NCI-H2081 (cell line): ENCODE results near the gene MTOR.
A peak's percentile ranks its signal among the peaks of the same experiment; 100 is the strongest.

ENCODE experiments used
- DNase-seq, 2 experiments: peaks; one replicate each; lab custom pipeline; 2025; lab: John Stamatoyannopoulos, UW

Gene MTOR

DNA sequence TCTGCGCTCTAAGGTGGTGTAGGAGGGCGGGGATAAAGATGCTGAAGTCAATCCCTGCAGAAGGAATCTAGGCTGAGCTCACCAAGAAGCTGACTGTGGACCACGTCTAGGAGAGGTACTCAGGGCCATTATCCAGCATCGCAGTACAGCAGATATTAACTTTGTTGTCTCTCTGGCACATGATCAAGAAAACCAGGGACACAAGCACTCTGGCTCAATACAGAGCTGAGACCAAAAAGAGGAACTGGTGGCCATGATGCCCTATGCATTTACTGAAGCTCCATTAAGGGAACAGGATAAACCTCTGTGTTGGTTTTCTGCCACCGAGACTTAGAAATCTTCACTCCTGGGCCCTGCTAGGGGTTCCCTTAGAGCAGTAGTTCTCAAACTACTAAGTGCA lies 111.2 kb downstream of the MTOR start:
- DNase-seq, result no peak

DNA sequence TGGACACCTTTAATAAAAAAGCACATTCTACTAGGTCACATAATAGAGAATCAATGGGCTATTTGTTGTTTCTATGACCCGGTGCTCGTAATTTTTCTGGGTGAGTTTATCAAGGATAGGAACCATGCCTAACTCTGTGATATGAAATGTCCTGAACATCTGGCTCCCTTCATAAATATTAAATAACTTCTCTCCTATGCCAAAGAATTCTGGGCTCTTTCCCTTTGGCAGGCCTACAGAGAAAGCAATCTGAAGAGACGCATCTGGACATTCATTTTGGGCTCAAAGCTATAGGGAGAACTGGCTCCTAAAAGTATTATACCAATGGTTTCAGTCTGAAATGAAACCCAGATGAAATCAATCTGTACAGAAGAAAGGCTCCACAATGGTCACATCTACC lies 112.0 kb downstream of the MTOR start:
- no peak for DNase-seq

- DNase-seq, result peak in 1 of 2 experiments; percentile 51
Measured at GRCh38 chr1:11147197-11147770, 115.1 kb downstream of the MTOR start.

GRCh38 chr1:11145741-11146140 lies 116.6 kb downstream of the MTOR start:
- DNase-seq, result no peak

DNA sequence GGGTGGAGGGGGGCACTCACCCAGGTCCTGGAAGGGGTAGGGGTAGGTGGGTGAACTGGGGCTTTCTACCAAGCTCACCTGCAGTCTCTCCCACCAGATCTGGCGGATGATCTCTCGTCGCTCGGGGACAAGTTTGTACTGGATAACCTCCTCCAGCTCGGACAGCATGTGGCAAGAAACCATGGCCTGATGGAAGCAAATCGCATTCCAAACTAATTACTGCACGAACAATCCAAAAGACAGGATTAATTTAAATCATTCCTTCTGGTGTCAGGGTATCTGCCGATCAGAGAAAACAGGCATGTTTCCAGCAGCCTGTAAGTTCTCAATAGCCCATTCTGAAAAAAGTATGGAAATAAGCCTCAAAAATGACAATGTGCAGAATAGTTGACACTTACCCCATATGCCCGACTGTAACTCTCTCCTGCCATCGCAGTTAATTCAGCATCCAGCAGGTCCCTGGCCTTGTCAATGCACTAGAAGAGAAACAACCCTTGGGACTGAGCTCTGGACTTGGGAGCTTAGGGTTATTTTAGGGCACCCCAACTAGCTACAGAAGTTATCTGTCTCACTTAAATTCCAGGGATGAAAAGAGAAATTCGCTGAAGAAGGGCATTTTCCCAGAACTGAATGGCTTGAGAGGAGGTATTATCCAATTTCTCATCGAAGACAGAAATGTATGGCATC lies 117.6 kb downstream of the MTOR start:
- no peak for DNase-seq

DNA sequence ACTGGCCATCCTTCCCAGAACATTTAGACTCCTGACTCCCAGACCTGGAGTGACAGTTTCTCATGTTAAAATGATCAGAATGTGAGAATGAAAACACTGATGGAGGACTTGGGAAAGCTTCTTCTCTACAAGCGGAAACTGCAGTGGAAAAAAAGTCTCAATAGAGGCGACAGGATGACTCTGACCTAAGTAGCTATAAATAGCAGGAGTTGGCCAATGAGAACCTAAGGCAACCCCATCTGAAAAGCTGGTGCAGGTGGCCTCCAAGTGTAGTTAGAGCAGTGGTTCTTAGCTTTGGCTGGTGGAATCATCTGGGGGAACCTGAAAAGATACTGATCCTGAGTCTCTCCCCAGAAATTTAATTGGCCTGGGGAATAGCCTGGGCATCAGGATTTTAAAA lies 118.4 kb downstream of the MTOR start:
- DNase-seq, result no peak

DNA sequence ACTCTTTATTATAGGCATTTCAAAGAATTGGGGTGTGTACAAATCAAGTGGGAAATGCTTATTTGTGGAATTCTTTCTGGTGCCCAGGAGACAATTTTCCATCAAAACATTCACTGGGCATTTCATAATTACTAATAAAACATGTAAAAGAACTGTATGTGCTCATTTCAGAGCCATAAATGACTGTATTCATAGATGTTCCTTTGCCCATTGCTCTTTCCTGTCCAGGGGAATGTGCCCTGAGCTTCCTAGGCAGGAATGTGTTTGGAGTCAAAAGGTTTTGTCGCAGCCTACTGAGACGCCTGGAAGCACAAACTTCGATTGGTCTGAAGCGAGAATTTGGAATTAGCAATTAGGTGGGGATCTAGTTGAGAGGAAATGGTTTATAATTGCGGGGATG lies 119.0 kb downstream of the MTOR start:
- no peak for DNase-seq

- DNase-seq, result no peak
Measured at GRCh38 chr1:11142618-11143391, 119.5 kb downstream of the MTOR start.

GRCh38 chr1:11138952-11139351 lies 123.4 kb downstream of the MTOR start:
- DNase-seq, result no peak

GRCh38 chr1:11138029-11138428 lies 124.3 kb downstream of the MTOR start:
- DNase-seq, result no peak

DNA sequence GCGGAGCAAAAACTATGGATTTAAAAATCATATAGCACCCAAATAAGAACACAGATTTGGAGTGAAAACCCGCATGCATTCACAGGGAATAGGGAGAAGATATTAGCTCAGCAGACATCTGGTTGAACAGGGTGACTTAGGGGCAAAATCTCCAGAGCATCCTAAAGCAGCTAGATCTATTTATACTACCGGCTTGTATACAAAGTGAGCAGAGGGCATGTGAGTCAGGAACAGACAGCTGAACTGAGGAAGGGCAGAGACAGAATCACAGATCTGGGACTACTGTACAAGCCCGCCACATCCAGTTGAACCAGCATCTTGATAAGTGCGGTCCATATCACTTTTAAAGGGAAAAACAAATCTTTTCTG lies 127.5 kb downstream of the MTOR start:
- no peak for DNase-seq

DNA sequence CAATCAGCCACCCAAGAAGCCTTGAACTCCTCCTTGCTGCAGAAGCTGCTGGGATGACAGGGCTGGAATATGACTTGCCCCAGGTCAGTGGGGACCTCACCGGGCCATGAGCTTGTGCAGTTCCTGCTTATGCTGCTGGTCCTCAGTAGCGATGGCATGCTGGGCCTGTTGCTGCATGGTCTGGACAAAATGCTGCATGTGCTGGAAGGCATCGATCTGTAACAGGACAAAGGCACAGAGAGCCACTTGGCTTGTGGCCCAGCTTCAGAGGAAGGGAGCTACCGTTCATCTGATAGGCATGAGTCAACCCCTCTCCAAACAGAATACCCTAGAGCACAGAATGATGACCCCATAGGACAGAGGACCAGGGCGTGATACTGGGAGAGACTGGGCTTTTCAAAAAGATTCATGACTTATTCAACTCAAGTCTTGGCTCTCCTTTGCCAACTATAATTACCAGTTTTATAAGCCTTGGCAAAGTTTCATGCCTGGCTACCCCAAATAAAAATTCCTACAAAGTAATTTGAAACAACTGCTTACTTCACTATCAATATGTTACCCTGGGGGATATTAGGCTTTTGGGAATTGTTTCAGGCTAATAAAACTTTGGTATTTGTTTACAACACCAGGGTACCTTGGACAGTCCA lies 128.0 kb downstream of the MTOR start:
- DNase-seq, result no peak

GRCh38 chr1:11132563-11133293 lies 129.6 kb downstream of the MTOR start:
- DNase-seq, result no peak

- no peak for DNase-seq
Measured at GRCh38 chr1:11131816-11132215, 130.5 kb downstream of the MTOR start.

DNA sequence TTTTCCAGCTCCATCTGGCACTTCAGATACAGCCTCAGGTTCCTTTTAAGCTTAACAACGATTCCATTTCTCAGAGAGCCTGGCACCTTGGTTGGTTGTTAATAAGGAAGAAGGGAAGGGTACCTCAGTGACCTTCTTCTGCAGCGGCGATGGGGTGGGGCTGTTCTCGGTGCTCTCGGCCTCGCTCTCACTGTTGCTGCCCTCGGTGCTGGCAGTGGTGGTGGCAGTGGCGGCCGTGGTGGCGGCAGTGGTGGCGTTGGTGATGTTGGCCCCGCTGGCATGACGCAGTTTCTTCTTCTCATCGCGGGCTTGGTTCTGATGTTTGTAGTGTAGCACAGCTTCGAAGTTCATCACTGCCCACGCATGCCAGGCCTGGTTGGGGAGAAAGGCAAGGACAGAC lies 131.9 kb downstream of the MTOR start:
- no peak for DNase-seq

DNA sequence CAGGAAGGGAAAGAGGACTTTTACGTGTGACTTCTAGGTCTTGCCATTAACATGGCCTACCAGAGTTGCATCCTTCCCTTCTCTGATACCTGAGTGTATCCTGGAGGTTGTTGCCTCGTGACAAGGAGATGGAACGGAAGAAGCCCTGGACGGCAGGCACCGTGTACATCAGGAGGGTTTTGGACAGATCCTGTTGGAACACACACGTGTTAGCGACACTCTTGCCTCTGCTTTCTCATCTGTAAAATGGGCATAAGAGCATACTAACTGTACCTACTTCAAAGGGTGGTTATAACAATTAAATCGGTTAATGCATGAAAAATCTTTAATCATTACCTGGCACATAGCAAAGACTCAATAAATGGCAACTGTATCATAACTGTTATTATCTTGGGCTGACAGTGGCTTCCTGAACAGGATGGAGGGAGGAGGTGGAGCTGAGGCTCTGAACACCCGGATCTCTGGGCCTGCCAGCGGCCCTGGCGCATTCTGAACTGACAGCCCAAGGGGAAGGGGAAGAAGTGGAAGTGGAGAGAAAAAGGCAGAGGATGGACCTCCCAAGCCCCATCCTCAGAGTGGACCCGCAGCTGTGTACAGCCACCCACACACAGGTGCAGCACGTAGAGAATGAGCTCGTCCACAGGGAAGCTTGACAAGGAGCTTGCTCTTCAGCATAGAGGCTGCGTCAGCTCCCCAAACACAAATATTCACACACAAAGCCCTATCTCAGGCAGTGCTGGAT lies 132.5 kb downstream of the MTOR start:
- DNase-seq, result no peak

DNA sequence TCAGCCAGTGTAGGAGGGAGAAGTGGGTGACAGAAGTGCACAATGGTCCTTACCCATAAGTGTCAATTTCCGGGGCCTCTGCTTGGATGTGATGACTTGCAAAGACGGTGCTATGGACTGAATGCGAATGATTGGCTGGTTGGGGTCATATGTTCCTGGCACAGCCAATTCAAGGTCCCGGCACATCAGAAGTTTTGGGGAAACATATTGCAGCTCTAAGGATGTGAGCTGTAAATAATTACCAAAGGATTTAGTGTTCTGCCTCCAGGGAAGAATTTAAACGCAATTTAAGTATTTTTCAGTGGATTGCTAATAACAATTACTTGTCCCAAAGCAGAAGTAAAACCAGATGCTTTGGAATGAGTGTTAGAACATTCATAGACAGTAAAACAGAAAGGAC lies 135.8 kb downstream of the MTOR start:
- no peak for DNase-seq

DNA sequence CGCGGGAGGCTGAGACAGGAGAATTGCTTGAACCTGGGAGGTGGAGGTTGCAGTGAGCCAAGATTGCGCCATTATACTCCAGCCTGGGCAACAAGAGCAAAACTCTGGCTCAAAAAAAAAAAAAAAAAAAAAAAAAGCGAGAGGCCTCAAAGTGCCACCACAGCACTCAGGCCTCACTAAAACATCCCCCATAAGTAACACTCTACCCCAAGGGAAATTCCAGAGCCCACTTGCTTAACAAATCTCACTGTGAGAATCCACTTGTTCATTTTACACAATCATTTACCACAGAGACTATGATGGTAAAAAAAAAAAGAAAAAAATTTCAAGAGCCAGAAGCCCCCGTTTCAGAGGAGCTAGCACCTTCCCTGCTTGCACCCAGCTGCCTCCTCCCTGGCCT lies 136.4 kb downstream of the MTOR start:
- DNase-seq, result no peak

DNA sequence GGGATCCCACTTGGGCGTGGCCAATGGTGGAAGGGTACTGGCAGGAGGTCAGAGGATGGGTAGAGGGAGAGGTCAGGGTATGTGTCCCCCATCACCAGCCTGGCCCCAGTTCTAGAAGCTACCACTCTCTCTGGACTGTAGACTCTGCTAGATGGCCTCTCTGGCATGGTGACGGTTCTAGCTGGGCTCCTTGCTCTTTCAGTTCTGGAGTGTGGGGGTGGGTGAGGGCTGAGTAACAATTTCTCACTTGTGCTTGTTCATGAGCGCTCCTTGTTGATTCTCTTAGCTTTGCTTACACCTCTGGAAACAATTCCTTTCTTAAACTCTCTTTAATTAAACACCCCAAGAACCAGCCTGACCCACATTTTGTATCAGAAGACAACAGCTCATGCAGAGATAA lies 137.4 kb downstream of the MTOR start:
- DNase-seq, result no peak

GRCh38 chr1:11116318-11116717 lies 146.0 kb downstream of the MTOR start:
- no peak for DNase-seq

GRCh38 chr1:11114966-11115365 lies 147.4 kb downstream of the MTOR start:
- DNase-seq, result no peak
